Brain microvascular endothelial cell (primary cell): Measurements from ENCODE around the gene TCIRG1.

Experiments
- DNase-seq: peaks from one replicate; pipeline ENCODE4 v3.0.0-alpha.2; 2020
- H3K27ac ChIP-seq: fragments of 250-450 bp; sonication (Bioruptor Pico); 2 replicates; pipeline ENCODE4 v1.5.1; 2020; ENCODE audit warnings: mild to moderate bottlenecking, moderate library complexity
- H3K27me3 ChIP-seq: fragments of 250-450 bp; sonication (Bioruptor Pico); replicated peaks from 2 replicates; pipeline ENCODE4 v1.5.1; 2020; ENCODE audit warnings: mild to moderate bottlenecking
- H3K36me3 ChIP-seq: fragments of 250-450 bp; sonication (Bioruptor Pico); replicated peaks from 2 replicates; pipeline ENCODE4 v1.5.1; 2020; ENCODE audit warnings: mild to moderate bottlenecking
- H3K4me3 ChIP-seq: 2 replicates; pipeline ENCODE4 v1.5.1; 2011; ENCODE audit warnings: low read depth, mild to moderate bottlenecking, control low read depth, low read length, moderate library complexity
- CTCF ChIP-seq: IDR thresholded peaks from 2 replicates; pipeline ENCODE4 v1.5.1; 2011; ENCODE audit warnings: low read depth, mild to moderate bottlenecking, moderate library complexity, low read length, control low read depth, inconsistent platforms; ENCODE audit errors: missing control alignments
- in situ Hi-C: cut with HindIII; loops from 2 replicates; pipeline ENCODE4 v1.10.0; 2017; ENCODE audit warnings: low sequenced_read_pairs, low pct_ligation_motif_present

Gene TCIRG1

GRCh38 chr11:67999704-68000103 lies 39.1 kb upstream of the TCIRG1 start:
- no peak for DNase-seq
- Histone ChIP-seq H3K27ac (no peak overlapping the region), H3K27me3 (no peaks in the 10 kb centered on the region), H3K4me3 (no peak overlapping the region), H3K36me3 (peaks cover 2% of the 10 kb centered on the region)
- in situ Hi-C loops, result no loop called here
- no peak for TF ChIP-seq CTCF

GRCh38 chr11:68002575-68002937 lies 36.3 kb upstream of the TCIRG1 start:
- no peaks in the 10 kb centered on the region for H3K27me3 ChIP-seq
- in situ Hi-C loops, result no loop called here
- no peak for TF ChIP-seq CTCF
- no peak overlapping the region for H3K27ac ChIP-seq
- H3K36me3 ChIP-seq, result no peaks in the 10 kb centered on the region
- no peak for DNase-seq
- no peak overlapping the region for H3K4me3 ChIP-seq

- Histone ChIP-seq H3K27ac (no peak overlapping the region), H3K4me3 (peak overlapping the region; percentile 60), H3K36me3 (no peaks in the 10 kb centered on the region), H3K27me3 (no peaks in the 10 kb centered on the region)
- DNase-seq, result no peak
- no peak for TF ChIP-seq CTCF
- in situ Hi-C loops, result no loop called here
Measured at GRCh38 chr11:68002938-68003845, 35.6 kb upstream of the TCIRG1 start.

- DNase-seq, result peak; percentile 59
- no peak for TF ChIP-seq CTCF
- Histone ChIP-seq H3K36me3 (no peaks in the 10 kb centered on the region), H3K27me3 (no peaks in the 10 kb centered on the region), H3K27ac (no peak within 1 kb of the TSS), H3K4me3 (peak within 1 kb of the TSS; percentile 60)
- in situ Hi-C loops, result no loop called here
Measured at GRCh38 chr11:68003846-68004550, 34.8 kb upstream of the TCIRG1 start, which contains the start of gene UNC93B1. UNC93B1 (minus strand) TSS chr11:68004097; CDS start chr11:68004043, 54 bp downstream.

GRCh38 chr11:68004551-68005335 lies 34.1 kb upstream of the TCIRG1 start:
- Histone ChIP-seq H3K36me3 (no peaks in the 10 kb centered on the region), H3K27ac (no peak overlapping the region), H3K27me3 (no peaks in the 10 kb centered on the region), H3K4me3 (no peak overlapping the region)
- TF ChIP-seq CTCF, result no peak
- in situ Hi-C loops, result no loop called here
- DNase-seq, result no peak
